WTC11 (cell line): Measurements from ENCODE around the gene CMKLR1.

ENCODE experiments used
- NFYB ChIP-seq: sonication (generic); formaldehyde crosslinking; conservative IDR thresholded peaks from 2 replicates; pipeline ENCODE4 v1.8.0; 2022; ENCODE audit warnings: low read depth, missing genetic modification reagents
- ZNF232 ChIP-seq: sonication (generic); formaldehyde crosslinking; IDR thresholded peaks from 2 replicates; pipeline ENCODE4 v1.8.0; 2022; ENCODE audit warnings: mild to moderate bottlenecking, missing genetic modification reagents

DNA sequence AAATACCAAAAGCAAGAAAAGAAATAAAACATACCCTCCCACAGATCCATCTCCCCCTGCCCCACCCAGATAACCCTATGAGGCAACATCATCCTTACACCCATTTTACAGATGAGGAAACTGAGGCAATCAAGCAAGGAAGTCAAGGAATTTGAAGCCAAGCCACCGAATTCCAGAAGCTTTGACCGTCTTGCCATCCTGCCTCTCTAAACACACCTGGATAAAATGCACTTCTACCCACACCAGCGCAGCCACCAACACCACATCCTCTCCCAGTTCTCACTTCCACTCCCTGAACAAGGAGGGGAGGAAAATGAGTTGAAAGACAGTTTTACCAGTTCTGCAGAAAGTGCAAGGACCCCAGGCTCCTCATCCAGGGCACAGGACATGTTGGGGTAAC, 13.6 kb downstream of the CMKLR1 start:
- TF ChIP-seq ZNF232, result no peak
- TF ChIP-seq NFYB, result no peak
